GM12878 (cell line): ENCODE measurements around the gene MYO1E. TPM values are rescaled to one million over a fixed set of nuclear protein-coding genes. Genes with fewer than 3 reads are reported as not detected.

Source experiments
- ATAC-seq: fragments of 200-7000 bp; cut with Tn5 transposase; 3 replicates; pipeline ENCODE4 v1.9.1; 2020; ENCODE audit warnings: mild to moderate bottlenecking, moderate library complexity
- BruUV-seq: library from RNA; stranded (reverse); fragments of 400-500 nt; replicated peaks from 2 replicates; lab custom pipeline; 2021; lab: Mats Ljungman, UMichigan
- CTCF ChIA-PET: fragments of 300-600 bp; sonication (Branson Sonifier 250); formaldehyde crosslinking; extraction: SDS; loops from one replicate; lab custom pipeline; 2021; ENCODE audit warnings: inconsistent platforms; lab: Yijun Ruan, JAX
- POLR2A ChIA-PET: fragments of 350-600 bp; formaldehyde crosslinking; extraction: SDS; loops from one replicate; lab custom pipeline; 2021; ENCODE audit warnings: inconsistent platforms; lab: Charles Lee
- RAD21 ChIA-PET: fragments of 300-600 bp; sonication (Branson Sonifier 250); formaldehyde crosslinking; loops from one replicate; lab custom pipeline; 2023; ENCODE audit warnings: antibody characterized with exemption; ENCODE audit not compliant: unreplicated experiment; lab: Charles Lee
- SMC1A ChIA-PET: fragments of 300-600 bp; sonication (Branson Sonifier 250); formaldehyde crosslinking; loops from one replicate; lab custom pipeline; 2023; ENCODE audit not compliant: unreplicated experiment, uncharacterized antibody; lab: Charles Lee
- DNase-seq: peaks from one replicate; pipeline ENCODE4 v3.0.0-alpha.2; 2011; ENCODE audit warnings: low read depth, low spot score
- FAIRE-seq: peaks from 3 replicates; lab custom pipeline; 2011; peaks lifted over from hg19 to GRCh38; lab: Jason Lieb, UNC
- H2AFZ ChIP-seq: 2 replicates; pipeline ENCODE4 v1.6.0; 2011; ENCODE audit warnings: low read depth, low read length, control low read depth; ENCODE audit not compliant: control insufficient read depth
- H3K27ac ChIP-seq: 2 replicates; pipeline ENCODE4 v1.5.1; 2011; ENCODE audit warnings: control low read depth; ENCODE audit not compliant: control insufficient read depth, insufficient read depth
- H3K27me3 ChIP-seq, 2 experiments: replicated peaks in 1 of 2; 2 replicates each; pipeline versions ENCODE4 v1.6.0 to v1.6.1; 2011; ENCODE audit warnings: low read length in 1 of 2; ENCODE audit not compliant: control insufficient read depth in 2 of 2, insufficient read depth in 2 of 2
- H3K36me3 ChIP-seq, 2 experiments: 2 replicates each; pipeline ENCODE4 v1.5.1; 2011; ENCODE audit warnings: low read length in 1 of 2; ENCODE audit not compliant: control insufficient read depth in 2 of 2, insufficient read depth in 2 of 2
- H3K4me1 ChIP-seq: 2 replicates; pipeline ENCODE4 v1.6.1; 2011; ENCODE audit warnings: mild to moderate bottlenecking, low read length, moderate library complexity, mixed read lengths; ENCODE audit not compliant: control insufficient read depth, insufficient read depth
- H3K4me2 ChIP-seq: 2 replicates; pipeline ENCODE4 v1.6.0; 2011; ENCODE audit warnings: control low read depth; ENCODE audit not compliant: control insufficient read depth, insufficient read depth
- H3K4me3 ChIP-seq: fragments of 200-600 bp; sonication (generic); 2 replicates; pipeline ENCODE4 v1.5.1; 2016
- H3K79me2 ChIP-seq: 2 replicates; pipeline ENCODE4 v1.6.0; 2011; ENCODE audit warnings: low read length; ENCODE audit not compliant: control insufficient read depth, insufficient read depth
- H3K9ac ChIP-seq: 2 replicates; pipeline ENCODE4 v1.8.0; 2011; ENCODE audit warnings: low read length, control low read depth, mixed read lengths; ENCODE audit not compliant: control insufficient read depth, insufficient read depth
- H3K9me3 ChIP-seq: replicated peaks from 3 replicates; pipeline ENCODE4 v1.5.1; 2011; ENCODE audit warnings: mild to moderate bottlenecking, low read length; ENCODE audit not compliant: control insufficient read depth, insufficient read depth
- H4K20me1 ChIP-seq: 2 replicates; pipeline ENCODE4 v1.6.0; 2011; ENCODE audit not compliant: control insufficient read depth, insufficient read depth
- ASH2L ChIP-seq: fragments of 300-600, 200-600 bp; sonication (generic); IDR thresholded peaks from 2 replicates; pipeline ENCODE4 v1.6.1; 2017; ENCODE audit warnings: low read depth, mild to moderate bottlenecking, borderline replicate concordance
- CREM ChIP-seq: IDR thresholded peaks from 2 replicates; pipeline ENCODE4 v1.6.1; 2014; ENCODE audit warnings: antibody characterized with exemption, low read depth
- FOXM1 ChIP-seq: IDR thresholded peaks from 2 replicates; pipeline ENCODE4 v1.6.1; 2012; ENCODE audit warnings: low read depth, mild to moderate bottlenecking, inconsistent platforms, low read length, moderate library complexity
- IRF4 ChIP-seq: IDR thresholded peaks from 2 replicates; pipeline ENCODE4 v1.6.1; 2011; ENCODE audit warnings: low read depth, low read length
- JUNB ChIP-seq: IDR thresholded peaks from 2 replicates; pipeline ENCODE4 v1.6.1; 2016; ENCODE audit warnings: antibody characterized with exemption, mild to moderate bottlenecking
- MEF2A ChIP-seq: IDR thresholded peaks from 2 replicates; pipeline ENCODE4 v1.6.1; 2011; ENCODE audit warnings: low read depth, mild to moderate bottlenecking, low read length, moderate library complexity; ENCODE audit not compliant: insufficient read depth
- MEF2B ChIP-seq: fragments of 450-650 bp; IDR thresholded peaks from 2 replicates; pipeline ENCODE4 v1.6.1; 2018; ENCODE audit warnings: mild to moderate bottlenecking, moderate library complexity; ENCODE audit not compliant: partially characterized antibody, poor library complexity, severe bottlenecking
- MXI1 ChIP-seq: fragments of 150-350 bp; IDR thresholded peaks from 2 replicates; pipeline ENCODE4 v1.6.1; 2011; ENCODE audit warnings: low read depth, mild to moderate bottlenecking, inconsistent platforms, low read length, improper control_type of control experiment
- NBN ChIP-seq: fragments of 450-650 bp; IDR thresholded peaks from 2 replicates; pipeline ENCODE4 v1.6.1; 2016
- NFIC ChIP-seq: IDR thresholded peaks from 2 replicates; pipeline ENCODE4 v1.6.1; 2012; ENCODE audit warnings: low read depth, mild to moderate bottlenecking, inconsistent platforms, low read length, moderate library complexity
- NR2C2 ChIP-seq: IDR thresholded peaks from 2 replicates; pipeline ENCODE4 v1.6.1; 2011; ENCODE audit warnings: borderline replicate concordance, low read depth; ENCODE audit not compliant: control insufficient read depth, insufficient read length
- PAX8 ChIP-seq: fragments of 450-650 bp; IDR thresholded peaks from 2 replicates; pipeline ENCODE4 v1.6.1; 2017; ENCODE audit warnings: mild to moderate bottlenecking, moderate library complexity
- RUNX3 ChIP-seq: IDR thresholded peaks from 2 replicates; pipeline ENCODE4 v1.6.1; 2012; ENCODE audit warnings: low read length, inconsistent platforms
- SMARCA5 ChIP-seq: fragments of 450-650 bp; IDR thresholded peaks from 2 replicates; pipeline ENCODE4 v1.6.1; 2017; ENCODE audit warnings: mild to moderate bottlenecking
- SREBF2 ChIP-seq: IDR thresholded peaks from 2 replicates; pipeline ENCODE4 v1.6.1; 2012; ENCODE audit warnings: mild to moderate bottlenecking, low read length
- SRF ChIP-seq, 2 experiments: IDR thresholded peaks; 2 replicates each; pipeline ENCODE4 v1.6.1; 2011; ENCODE audit warnings: low read depth in 2 of 2, low read length in 2 of 2, mild to moderate bottlenecking in 1 of 2, moderate library complexity in 1 of 2
- TAF1 ChIP-seq: IDR thresholded peaks from 2 replicates; pipeline ENCODE4 v1.6.1; 2011; ENCODE audit warnings: mild to moderate bottlenecking, low read depth, low read length, borderline replicate concordance
- TCF12 ChIP-seq: IDR thresholded peaks from 2 replicates; pipeline ENCODE4 v1.6.1; 2011; ENCODE audit warnings: low read depth, mild to moderate bottlenecking, low read length
- WGBS: methylation state at CpG from one replicate; pipeline ENCODE4 v1.1.6; 2016; ENCODE audit warnings: low lambda C conversion rate; ENCODE audit not compliant: insufficient replicate concordance, insufficient coverage; ENCODE audit errors: missing lambda C conversion rate; 5-methylcytosine and 5-hydroxymethylcytosine counted together
- in situ Hi-C: fragments of 300-500 bp; cut with MboI; formaldehyde crosslinking; loops from 9 replicates; pipeline ENCODE4 v1.14.3; 2018; ENCODE audit warnings: mixed read lengths
- intact Hi-C: fragments of 100-400 bp; cut with micrococcal nuclease; formaldehyde crosslinking; loops from one replicate; pipeline ENCODE4 v1.14.2; 2022; ENCODE audit not compliant: unreplicated experiment
- polyA plus RNA-seq, 11 experiments: library from polyadenylated mRNA; depleted of rRNA in 4 of 11; unstranded in 6 of 11; stranded (reverse) in 5 of 11; fragments of >200 nt; fragmentation: Nextera tagmentation in 4 of 11; fragmentation: Illumina TruSeq in 1 of 11; extraction: Ambion mirVana in 4 of 11; extraction: Trizol in 1 of 11; gene quantifications; 1 replicate in 1 of 11; 2 replicates in 10 of 11; pipeline versions ENCODE4 v1.2.1 to v1.2.3, GENCODE V29; 2011 to 2016; ENCODE audit warnings: inconsistent platforms in 2 of 11, missing spikeins in 2 of 11, low read depth in 1 of 11
- total RNA-seq, 4 experiments: library from RNA; depleted of rRNA in 3 of 4; stranded (reverse); fragments of >200 nt in 3 of 4; fragmentation: Illumina TruSeq in 1 of 4; extraction: Trizol in 1 of 4; gene quantifications; 2 replicates each; pipeline versions ENCODE4 v1.2.1 to v1.2.3, GENCODE V29; 2013 to 2021
- TF ChIP-seq, protein P1 (sequence below): IDR thresholded peaks from 2 replicates; pipeline ENCODE4 v1.6.1; 2011; ENCODE audit warnings: borderline replicate concordance, low read depth, mild to moderate bottlenecking, moderate library complexity, low read length; ENCODE audit not compliant: insufficient read depth, poor library complexity, severe bottlenecking
- TF ChIP-seq, protein P2 (sequence below): fragments of 450-650 bp; IDR thresholded peaks from 2 replicates; pipeline ENCODE4 v1.6.1; 2017; ENCODE audit warnings: mild to moderate bottlenecking, low read depth, inconsistent platforms; ENCODE audit not compliant: poor library complexity, severe bottlenecking

Gene MYO1E
- total and polyA plus RNA-seq, 10 of the 15 experiments (the other 5 are each of a cell fraction or from before 2014, with no cell fraction given) = 10.3 to 266 (median 64.9) TPM

DNA sequence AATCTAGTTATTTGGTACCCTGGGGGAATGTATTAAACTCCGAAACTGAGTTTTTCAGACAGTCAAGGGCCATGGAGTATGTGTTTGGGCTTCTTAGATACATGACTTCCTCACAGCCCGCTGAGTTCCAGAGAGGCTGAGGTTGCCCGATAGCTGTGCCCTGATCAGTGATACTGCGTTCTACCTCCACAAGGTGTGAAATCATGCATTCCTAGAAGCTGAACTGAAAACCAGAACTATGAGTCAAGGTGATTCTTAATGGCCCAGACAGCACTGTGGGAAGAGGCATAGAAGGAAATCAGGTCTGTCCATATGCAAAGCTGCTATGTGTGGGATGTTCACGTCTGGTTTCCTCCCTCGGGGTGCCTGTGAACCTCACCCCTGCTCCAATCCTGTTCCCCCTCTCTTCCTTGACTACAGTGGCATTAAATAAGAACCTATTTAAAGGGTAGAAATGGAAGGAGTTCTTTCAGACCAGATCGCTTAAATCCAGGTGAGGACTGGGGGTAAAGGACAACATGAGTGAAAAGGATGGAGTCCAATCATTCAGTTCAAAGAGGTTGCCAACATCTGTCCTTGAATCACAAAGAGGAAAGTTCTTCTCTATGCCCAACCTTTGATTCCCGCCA is 74.3 kb downstream of the MYO1E start:
- peaks cover 95% of the 10 kb centered on the region for H3K79me2 ChIP-seq
- H3K4me2 ChIP-seq = peak overlapping the region; percentile 89
- peak overlapping the region; percentile 19; the same call in 1 of the 2 replicates for H3K4me3 ChIP-seq
- ChIA-PET SMC1A (interaction anchor here (0.9 to 4.7 kb wide), 14 partner anchors 8 to 184 kb away, joined by 3 to 64 read pairs (median 9); no protein-coding TSS in a partner anchor), RAD21 (interaction anchor here (1.0 to 6.6 kb wide), 12 partner anchors 9 to 184 kb away, joined by 3 to 61 read pairs (median 8); no protein-coding TSS in a partner anchor), CTCF (interaction anchor here (1.1 to 7.8 kb wide), 4 partner anchors 31 to 115 kb away, joined by 3 to 68 read pairs (median 13); no protein-coding TSS in a partner anchor), POLR2A (interaction anchor here (1.1 to 2.9 kb wide), 2 partner anchors 50 to 60 kb away, joined by 3 to 14 read pairs; no protein-coding TSS in a partner anchor)
- H3K4me1 ChIP-seq = peaks cover 79% of the 10 kb centered on the region
- peak; percentile 87 for FAIRE-seq
- peaks cover 4 to 11% of the 10 kb centered on the region in 2 experiments; a peak in 2 of 4 replicates for H3K36me3 ChIP-seq
- no peaks in the 10 kb centered on the region for H4K20me1 ChIP-seq
- 5% methylated on average over 8 of the region's 8 CpGs for WGBS
- H3K27me3 ChIP-seq = no peaks in the 10 kb centered on the region
- H3K27ac ChIP-seq = peak overlapping the region; percentile 71
- no peaks in the 10 kb centered on the region for H3K9me3 ChIP-seq
- ATAC-seq = peak; percentile 84
- intact Hi-C loops = loop anchor here (2.0 kb wide), 4 partner anchors 30 to 114 kb away; no protein-coding TSS in a partner anchor
- BruUV-seq = no TSS peak
- no peak overlapping the region for H2AFZ ChIP-seq
- peak; percentile 99 for DNase-seq
- in situ Hi-C loops = no loop called here
- peak overlapping the region; percentile 42 for H3K9ac ChIP-seq
- TF ChIP-seq RUNX3 (peak; percentile 91), TAF1 (0 out of 2 replicates have a peak, but pooled peaks have one; percentile 28), SMARCA5 (0 out of 2 replicates have a peak, but pooled peaks have one; percentile 44), ASH2L (no peak), SREBF2 (no peak), JUNB (peak; percentile 59), PAX8 (no peak), TCF12 (0 out of 2 replicates have a peak, but pooled peaks have one; percentile 3), NFIC (peak; percentile 83), IRF4 (peak; percentile 82), CREM (peak; percentile 72), NR2C2 (no peak), MEF2B (peak; percentile 84), MXI1 (0 out of 2 replicates have a peak, but pooled peaks have one; percentile 9), MEF2A (0 out of 2 replicates have a peak, but pooled peaks have one; percentile 23), SRF (IDR thresholded peaks at IDR 0.05; ENCODE audit: low read depth in 2 of 2, low read length in 2 of 2) (0 out of 4 replicates have a peak, but pooled peaks of 1 of the 2 experiments have one; percentile 2), NBN (peak; percentile 61; the same call in 1 of the 2 replicates), FOXM1 (peak; percentile 65; the same call in 1 of the 2 replicates)
- TF ChIP-seq, protein P1, sequence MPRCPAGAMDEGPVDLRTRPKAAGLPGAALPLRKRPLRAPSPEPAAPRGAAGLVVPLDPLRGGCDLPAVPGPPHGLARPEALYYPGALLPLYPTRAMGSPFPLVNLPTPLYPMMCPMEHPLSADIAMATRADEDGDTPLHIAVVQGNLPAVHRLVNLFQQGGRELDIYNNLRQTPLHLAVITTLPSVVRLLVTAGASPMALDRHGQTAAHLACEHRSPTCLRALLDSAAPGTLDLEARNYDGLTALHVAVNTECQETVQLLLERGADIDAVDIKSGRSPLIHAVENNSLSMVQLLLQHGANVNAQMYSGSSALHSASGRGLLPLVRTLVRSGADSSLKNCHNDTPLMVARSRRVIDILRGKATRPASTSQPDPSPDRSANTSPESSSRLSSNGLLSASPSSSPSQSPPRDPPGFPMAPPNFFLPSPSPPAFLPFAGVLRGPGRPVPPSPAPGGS = peak; percentile 87
- TF ChIP-seq, protein P2, sequence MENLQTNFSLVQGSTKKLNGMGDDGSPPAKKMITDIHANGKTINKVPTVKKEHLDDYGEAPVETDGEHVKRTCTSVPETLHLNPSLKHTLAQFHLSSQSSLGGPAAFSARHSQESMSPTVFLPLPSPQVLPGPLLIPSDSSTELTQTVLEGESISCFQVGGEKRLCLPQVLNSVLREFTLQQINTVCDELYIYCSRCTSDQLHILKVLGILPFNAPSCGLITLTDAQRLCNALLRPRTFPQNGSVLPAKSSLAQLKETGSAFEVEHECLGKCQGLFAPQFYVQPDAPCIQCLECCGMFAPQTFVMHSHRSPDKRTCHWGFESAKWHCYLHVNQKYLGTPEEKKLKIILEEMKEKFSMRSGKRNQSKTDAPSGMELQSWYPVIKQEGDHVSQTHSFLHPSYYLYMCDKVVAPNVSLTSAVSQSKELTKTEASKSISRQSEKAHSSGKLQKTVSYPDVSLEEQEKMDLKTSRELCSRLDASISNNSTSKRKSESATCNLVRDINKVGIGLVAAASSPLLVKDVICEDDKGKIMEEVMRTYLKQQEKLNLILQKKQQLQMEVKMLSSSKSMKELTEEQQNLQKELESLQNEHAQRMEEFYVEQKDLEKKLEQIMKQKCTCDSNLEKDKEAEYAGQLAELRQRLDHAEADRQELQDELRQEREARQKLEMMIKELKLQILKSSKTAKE = peak; percentile 96
